ENCODE data around the gene LRMDA. TPM values are rescaled to one million over a fixed set of nuclear protein-coding genes. Genes with fewer than 3 reads are reported as not detected.

LRMDA gene
- total RNA-seq, 2 donors from 2014 or later, result 12.2 to 25.4 TPM

- Histone ChIP-seq H3K27ac (no peak overlapping the region), H3K27me3 (no peaks in the 10 kb centered on the region), H3K36me3 (replicated peaks in 1 of 2; ENCODE audit: insufficient read depth in 1 of 2, low read depth in 2 of 2) (no peaks in the 10 kb centered on the region), H3K4me1 (peaks cover 16% of the 10 kb centered on the region), H3K9me3 (no peaks in the 10 kb centered on the region), H3K4me3 (no peak overlapping the region)
- ATAC-seq, result no peak
- intact Hi-C loops (cut with DNase I), result no loop called here
- TF ChIP-seq POLR2A (IDR thresholded peaks at IDR 0.05), result no peak
- TF ChIP-seq, protein P1, sequence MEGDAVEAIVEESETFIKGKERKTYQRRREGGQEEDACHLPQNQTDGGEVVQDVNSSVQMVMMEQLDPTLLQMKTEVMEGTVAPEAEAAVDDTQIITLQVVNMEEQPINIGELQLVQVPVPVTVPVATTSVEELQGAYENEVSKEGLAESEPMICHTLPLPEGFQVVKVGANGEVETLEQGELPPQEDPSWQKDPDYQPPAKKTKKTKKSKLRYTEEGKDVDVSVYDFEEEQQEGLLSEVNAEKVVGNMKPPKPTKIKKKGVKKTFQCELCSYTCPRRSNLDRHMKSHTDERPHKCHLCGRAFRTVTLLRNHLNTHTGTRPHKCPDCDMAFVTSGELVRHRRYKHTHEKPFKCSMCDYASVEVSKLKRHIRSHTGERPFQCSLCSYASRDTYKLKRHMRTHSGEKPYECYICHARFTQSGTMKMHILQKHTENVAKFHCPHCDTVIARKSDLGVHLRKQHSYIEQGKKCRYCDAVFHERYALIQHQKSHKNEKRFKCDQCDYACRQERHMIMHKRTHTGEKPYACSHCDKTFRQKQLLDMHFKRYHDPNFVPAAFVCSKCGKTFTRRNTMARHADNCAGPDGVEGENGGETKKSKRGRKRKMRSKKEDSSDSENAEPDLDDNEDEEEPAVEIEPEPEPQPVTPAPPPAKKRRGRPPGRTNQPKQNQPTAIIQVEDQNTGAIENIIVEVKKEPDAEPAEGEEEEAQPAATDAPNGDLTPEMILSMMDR (IDR thresholded peaks at IDR 0.05), result no peak
- DNase-seq, result no peak
- WGBS, 2 donors, result 94 to 100% methylated on average over 1 of the region's 1 CpG
Measured at GRCh38 chr10:76487582-76487981, 1056.2 kb downstream of the LRMDA start.

GRCh38 chr10:76488602-76489001 lies 1057.2 kb downstream of the LRMDA start:
- Histone ChIP-seq H3K9me3 (peaks cover 0 to 4% (median 0%) of the 10 kb centered on the region in 3 donors), H3K4me1 (peaks cover 16% of the 10 kb centered on the region), H3K36me3 (replicated peaks in 1 of 2; ENCODE audit: insufficient read depth in 1 of 2, low read depth in 2 of 2) (no peaks in the 10 kb centered on the region), H3K4me3 (no peak overlapping the region), H3K27me3 (no peaks in the 10 kb centered on the region), H3K27ac (no peak overlapping the region)
- WGBS, 2 donors, result 94 to 95% methylated on average over 1 of the region's 1 CpG
- intact Hi-C loops (cut with DNase I), result no loop called here
- TF ChIP-seq, protein P1 (IDR thresholded peaks at IDR 0.05), result no peak
- TF ChIP-seq POLR2A (IDR thresholded peaks at IDR 0.05), result no peak
- ATAC-seq (no peak), DNase-seq (no peak)

DNA sequence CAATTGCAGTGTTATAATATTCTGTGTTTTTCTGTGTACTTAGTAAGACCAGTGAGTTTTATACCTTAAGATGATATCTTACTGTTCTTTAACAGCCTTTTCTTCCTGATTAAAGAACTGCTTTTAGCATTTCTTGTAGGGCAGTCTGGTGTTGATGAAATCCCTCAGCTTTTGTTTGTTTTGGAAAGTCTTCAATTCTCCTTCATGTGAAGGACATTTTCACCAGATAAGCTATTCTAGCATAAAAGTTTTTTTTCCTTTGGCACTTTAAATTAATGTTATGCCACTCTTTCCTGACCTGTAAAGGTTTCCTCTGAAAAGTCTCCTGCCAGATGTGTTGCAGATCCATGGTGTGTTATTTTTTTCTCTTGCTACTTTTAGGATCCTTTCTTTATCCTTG lies 1059.8 kb downstream of the LRMDA start:
- Histone ChIP-seq H3K4me1 (peaks cover 16% of the 10 kb centered on the region), H3K27ac (peak overlapping the region in 3 of 4 donors; percentile 25 to 67 (median 45)), H3K9me3 (peaks cover 0 to 4% (median 0%) of the 10 kb centered on the region in 3 donors), H3K36me3 (replicated peaks in 1 of 2; ENCODE audit: insufficient read depth in 1 of 2, low read depth in 2 of 2) (no peaks in the 10 kb centered on the region), H3K4me3 (no peak overlapping the region), H3K27me3 (no peaks in the 10 kb centered on the region)
- ATAC-seq (peak; percentile 85), DNase-seq (no peak)
- no peak for TF ChIP-seq POLR2A (IDR thresholded peaks at IDR 0.05)
- TF ChIP-seq, protein P1 (IDR thresholded peaks at IDR 0.05), result no peak
- intact Hi-C loops (cut with DNase I), result no loop called here

GRCh38 chr10:76492026-76492425 lies 1060.6 kb downstream of the LRMDA start:
- no peaks in the 10 kb centered on the region for H3K27me3 ChIP-seq
- intact Hi-C loops (cut with DNase I), result no loop called here
- peak overlapping the region in 2 of 4 donors; percentile 45 to 67 for H3K27ac ChIP-seq
- peaks cover 16% of the 10 kb centered on the region for H3K4me1 ChIP-seq
- TF ChIP-seq POLR2A (IDR thresholded peaks at IDR 0.05), result no peak
- TF ChIP-seq, protein P1 (IDR thresholded peaks at IDR 0.05), result no peak
- H3K36me3 ChIP-seq (replicated peaks in 1 of 2; ENCODE audit: insufficient read depth in 1 of 2, low read depth in 2 of 2), result no peaks in the 10 kb centered on the region
- no peak overlapping the region for H3K4me3 ChIP-seq
- DNase-seq, result no peak
- ATAC-seq, result peak; percentile 52
- peaks cover 0 to 4% (median 0%) of the 10 kb centered on the region in 3 donors for H3K9me3 ChIP-seq
- WGBS, 2 donors, result 51% methylated on average over 3 of the region's 3 CpGs

- TF ChIP-seq POLR2A (IDR thresholded peaks at IDR 0.05), result no peak
- TF ChIP-seq, protein P1 (IDR thresholded peaks at IDR 0.05), result no peak
- Histone ChIP-seq H3K4me3 (no peak overlapping the region), H3K4me1 (peaks cover 16% of the 10 kb centered on the region), H3K27ac (peak overlapping the region in 1 of 4 donors; percentile 9), H3K9me3 (peaks cover 0 to 4% (median 0%) of the 10 kb centered on the region in 3 donors), H3K36me3 (replicated peaks in 1 of 2; ENCODE audit: insufficient read depth in 1 of 2, low read depth in 2 of 2) (no peaks in the 10 kb centered on the region), H3K27me3 (no peaks in the 10 kb centered on the region)
- 89 to 93% methylated on average over 5 of the region's 5 CpGs for WGBS, 2 donors
- intact Hi-C loops (cut with DNase I), result no loop called here
- no peak for DNase-seq
- ATAC-seq, result no peak
Measured at GRCh38 chr10:76492678-76493472, 1061.5 kb downstream of the LRMDA start.

All from body of pancreas (tissue), 4 donors.